HFFc6 (cell line): ENCODE measurements around the gene TENT4B. TPM values are rescaled to one million over a fixed set of nuclear protein-coding genes. Genes with fewer than 3 reads are reported as not detected.
A peak's percentile ranks its signal among the peaks of the same experiment; 100 is the strongest.

Experiments used
- DNase-seq: peaks from one replicate; pipeline ENCODE4 v3.0.0-alpha.2; 2018
- H3K27ac Mint-ChIP-seq: 2 replicates; pipeline ENCODE4 v1.8.0; 2020; ENCODE audit warnings: mild to moderate bottlenecking, mixed read lengths
- H3K27me3 Mint-ChIP-seq: 2 replicates; pipeline ENCODE4 v1.8.0; 2021; ENCODE audit warnings: mild to moderate bottlenecking, moderate library complexity, mixed read lengths; ENCODE audit not compliant: insufficient read depth
- H3K36me3 Mint-ChIP-seq: 2 replicates; pipeline ENCODE4 v1.8.0; 2021; ENCODE audit warnings: low read depth, mixed read lengths
- H3K4me1 Mint-ChIP-seq: 2 replicates; pipeline ENCODE4 v1.8.0; 2020; ENCODE audit warnings: low read depth, mixed read lengths
- H3K4me3 Mint-ChIP-seq: 2 replicates; pipeline ENCODE4 v1.8.0; 2020; ENCODE audit warnings: mild to moderate bottlenecking, moderate library complexity, mixed read lengths
- H3K9me3 Mint-ChIP-seq: 2 replicates; pipeline ENCODE4 v1.8.0; 2020; ENCODE audit warnings: mild to moderate bottlenecking, mixed read lengths
- total RNA-seq, 6 experiments: library from RNA; stranded (reverse); fragmentation: NEBNext Ultra II Directional; extraction: Animal tissue kit (Norgen Biotek cat#: 25700); gene quantifications; 2 replicates in 1 of 6; 3 replicates in 5 of 6; pipeline ENCODE4 v1.2.3, GENCODE V29; 2021
- TF ChIP-seq, protein P1 (sequence below): fragments of 200-600 bp; sonication (generic); IDR thresholded peaks from 2 replicates; pipeline ENCODE4 v1.5.0; 2021; ENCODE audit warnings: antibody characterized with exemption, mild to moderate bottlenecking

The TENT4B gene
- total RNA-seq, 6 experiments from 2014 or later, result 19.4 to 23.0 (median 21.6) TPM

DNA sequence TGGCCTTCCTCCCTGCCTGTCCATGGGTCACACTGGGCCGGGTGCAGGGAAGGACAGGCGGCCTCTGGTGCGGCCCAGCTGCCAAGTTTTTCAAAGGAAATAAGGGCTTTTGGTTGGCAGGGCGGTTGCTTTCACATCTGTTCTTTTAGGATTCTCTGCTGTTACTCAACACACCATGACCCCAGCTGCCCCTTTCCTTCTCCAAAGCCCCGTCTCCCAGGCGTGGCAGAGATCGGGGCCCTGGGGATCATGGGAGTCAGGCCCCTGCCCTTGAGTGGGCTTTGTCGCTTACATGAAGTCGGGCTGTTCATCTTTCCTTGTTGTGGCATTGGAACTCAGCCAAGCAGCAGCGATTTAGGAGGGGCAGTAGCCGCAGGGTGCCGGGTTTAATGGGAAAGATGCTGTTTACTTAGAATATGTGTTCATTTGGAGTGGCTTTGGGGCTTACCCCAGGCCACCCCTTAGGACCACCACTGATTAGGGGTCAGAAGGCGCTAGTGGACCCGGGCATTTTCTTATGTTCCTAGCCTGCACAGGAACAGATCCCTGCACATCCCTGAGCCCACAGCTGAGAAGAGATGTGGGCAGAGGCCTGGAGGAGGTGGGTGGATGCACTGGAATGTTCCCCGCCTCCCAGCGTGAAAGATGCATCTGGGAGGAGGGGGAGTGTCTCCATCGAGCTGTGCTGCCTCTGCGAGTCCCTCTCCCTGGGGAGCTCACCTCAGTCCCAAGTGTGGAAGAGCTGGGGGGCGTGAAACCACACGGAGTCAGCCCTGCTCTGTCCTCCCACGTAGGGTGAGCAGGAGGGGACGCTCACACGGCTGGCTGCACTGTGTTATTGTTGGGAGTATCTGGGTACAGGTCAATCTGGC, 106.5 kb downstream of the TENT4B start:
- peaks cover 26% of the 10 kb centered on the region for H3K4me1 Mint-ChIP-seq
- H3K36me3 Mint-ChIP-seq, result peaks cover 14% of the 10 kb centered on the region
- peak overlapping the region; percentile 51; the same call in 1 of the 2 replicates for H3K27ac Mint-ChIP-seq
- TF ChIP-seq, protein P1, sequence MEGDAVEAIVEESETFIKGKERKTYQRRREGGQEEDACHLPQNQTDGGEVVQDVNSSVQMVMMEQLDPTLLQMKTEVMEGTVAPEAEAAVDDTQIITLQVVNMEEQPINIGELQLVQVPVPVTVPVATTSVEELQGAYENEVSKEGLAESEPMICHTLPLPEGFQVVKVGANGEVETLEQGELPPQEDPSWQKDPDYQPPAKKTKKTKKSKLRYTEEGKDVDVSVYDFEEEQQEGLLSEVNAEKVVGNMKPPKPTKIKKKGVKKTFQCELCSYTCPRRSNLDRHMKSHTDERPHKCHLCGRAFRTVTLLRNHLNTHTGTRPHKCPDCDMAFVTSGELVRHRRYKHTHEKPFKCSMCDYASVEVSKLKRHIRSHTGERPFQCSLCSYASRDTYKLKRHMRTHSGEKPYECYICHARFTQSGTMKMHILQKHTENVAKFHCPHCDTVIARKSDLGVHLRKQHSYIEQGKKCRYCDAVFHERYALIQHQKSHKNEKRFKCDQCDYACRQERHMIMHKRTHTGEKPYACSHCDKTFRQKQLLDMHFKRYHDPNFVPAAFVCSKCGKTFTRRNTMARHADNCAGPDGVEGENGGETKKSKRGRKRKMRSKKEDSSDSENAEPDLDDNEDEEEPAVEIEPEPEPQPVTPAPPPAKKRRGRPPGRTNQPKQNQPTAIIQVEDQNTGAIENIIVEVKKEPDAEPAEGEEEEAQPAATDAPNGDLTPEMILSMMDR, result no peak
- no peaks in the 10 kb centered on the region for H3K9me3 Mint-ChIP-seq
- peaks cover 4% of the 10 kb centered on the region for H3K27me3 Mint-ChIP-seq
- no peak for DNase-seq
- peak overlapping the region; percentile 43 for H3K4me3 Mint-ChIP-seq

- Mint-ChIP-seq H3K9me3 (no peaks in the 10 kb centered on the region), H3K27me3 (peaks cover 5% of the 10 kb centered on the region), H3K4me3 (no peak overlapping the region), H3K4me1 (peaks cover 35% of the 10 kb centered on the region), H3K27ac (no peak overlapping the region), H3K36me3 (peaks cover 14% of the 10 kb centered on the region)
- DNase-seq, result no peak
- TF ChIP-seq, protein P1, result no peak
These were observed 107.4 kb downstream of the TENT4B start for GRCh38 chr16:50260206-50261159.

- TF ChIP-seq, protein P1, result no peak
- no peak for DNase-seq
- Mint-ChIP-seq H3K4me1 (peaks cover 43% of the 10 kb centered on the region), H3K4me3 (no peak overlapping the region), H3K27me3 (peaks cover 2% of the 10 kb centered on the region; the same call in 1 of the 2 replicates), H3K36me3 (peaks cover 14% of the 10 kb centered on the region), H3K27ac (no peak overlapping the region), H3K9me3 (no peaks in the 10 kb centered on the region)
These were observed 108.1 kb downstream of the TENT4B start for GRCh38 chr16:50261160-50261706.

DNA sequence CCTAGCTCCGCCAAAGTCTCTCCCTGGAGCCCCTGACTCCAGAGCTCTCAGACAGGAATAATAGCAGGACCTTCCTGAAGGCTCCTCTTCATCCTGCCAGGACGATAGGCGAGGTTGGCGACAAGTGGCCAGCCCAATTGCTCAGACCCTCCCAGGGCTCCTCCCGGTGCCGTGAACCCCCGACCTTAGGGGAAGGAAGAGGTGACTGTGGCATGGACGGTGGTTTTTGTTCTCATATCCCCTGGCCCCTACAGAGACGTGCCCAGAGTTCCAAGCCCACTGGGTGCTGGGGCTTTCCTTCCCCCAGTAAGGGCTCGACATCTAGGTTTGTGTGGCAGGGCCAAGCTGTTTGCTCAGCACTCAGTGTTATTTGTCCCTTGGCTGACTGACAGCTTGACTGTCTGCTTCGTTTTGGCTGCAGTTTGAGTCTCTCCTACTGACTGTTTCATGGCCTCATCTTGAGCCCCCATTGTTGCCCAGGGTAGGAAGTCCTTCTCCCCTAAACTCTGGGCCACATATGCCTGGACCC, 108.7 kb downstream of the TENT4B start:
- Mint-ChIP-seq H3K27ac (no peak overlapping the region), H3K27me3 (peaks cover 2% of the 10 kb centered on the region; the same call in 1 of the 2 replicates), H3K36me3 (peaks cover 14% of the 10 kb centered on the region), H3K9me3 (no peaks in the 10 kb centered on the region), H3K4me1 (peaks cover 48% of the 10 kb centered on the region), H3K4me3 (no peak overlapping the region)
- DNase-seq, result no peak
- TF ChIP-seq, protein P1, result no peak
